ENCODE results near the gene ZFYVE1.

ZFYVE1 gene

DNA sequence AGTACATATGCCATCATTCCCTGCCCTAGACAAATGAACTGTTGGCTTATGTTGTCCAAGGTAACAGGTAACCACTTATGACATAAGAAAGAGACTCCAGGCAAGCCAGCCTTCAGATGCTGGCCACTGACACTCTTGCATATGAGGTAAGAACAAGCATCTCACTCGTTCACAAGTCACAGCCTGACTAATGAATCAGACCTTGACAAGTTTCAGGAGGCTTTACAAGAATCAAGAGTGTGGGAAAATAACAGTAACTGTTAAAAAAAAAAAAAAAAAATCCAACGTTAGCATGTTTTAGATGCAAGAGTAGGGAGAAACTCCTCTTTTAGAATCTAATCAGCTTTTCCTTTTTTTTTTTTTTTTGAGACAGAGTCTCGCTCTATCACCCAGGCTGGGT lies 40.7 kb downstream of the ZFYVE1 start:
- no peak for DNase-seq (ENCODE audit: low read depth, low spot score)
- H3K4me3 ChIP-seq (ENCODE audit: low read depth, low read length), result no peak overlapping the region
- TF ChIP-seq CTCF (IDR thresholded peaks at IDR 0.05; ENCODE audit: low read depth, low read length), result no peak
- in situ Hi-C loops (cut with HindIII; ENCODE audit: low sequenced_read_pairs), result no loop called here

GRCh38 chr14:72982146-72982708 lies 44.7 kb downstream of the ZFYVE1 start:
- DNase-seq (ENCODE audit: low read depth, low spot score), result no peak
- H3K4me3 ChIP-seq (ENCODE audit: low read depth, low read length), result no peak overlapping the region
- in situ Hi-C loops (cut with HindIII; ENCODE audit: low sequenced_read_pairs), result no loop called here
- TF ChIP-seq CTCF (IDR thresholded peaks at IDR 0.05; ENCODE audit: low read depth, low read length), result no peak

- TF ChIP-seq CTCF (IDR thresholded peaks at IDR 0.05; ENCODE audit: low read depth, low read length), result no peak
- no peak overlapping the region for H3K4me3 ChIP-seq (ENCODE audit: low read depth, low read length)
- DNase-seq (ENCODE audit: low read depth, low spot score), result no peak
- in situ Hi-C loops (cut with HindIII; ENCODE audit: low sequenced_read_pairs), result no loop called here
Measured at GRCh38 chr14:72980863-72981262, 46.0 kb downstream of the ZFYVE1 start.

DNA sequence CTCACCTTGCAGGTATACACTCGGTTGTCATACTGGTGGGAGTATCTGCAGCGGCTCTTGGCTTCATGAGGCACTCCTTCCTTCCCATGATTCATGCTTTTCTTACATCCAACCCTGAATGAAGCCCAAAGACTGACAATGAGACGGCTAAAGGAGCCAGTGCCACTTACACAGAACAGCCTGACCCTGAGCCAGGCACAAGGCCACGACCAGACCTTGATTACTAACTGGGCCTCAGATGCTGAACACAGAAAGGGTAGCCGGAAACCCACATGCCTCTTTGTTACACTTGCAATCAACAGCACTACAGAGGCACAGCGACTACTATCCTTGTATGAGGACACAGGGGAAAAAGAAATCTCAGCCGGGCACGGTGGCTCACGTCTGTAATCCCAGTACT lies 48.0 kb downstream of the ZFYVE1 start:
- no peak for TF ChIP-seq CTCF (IDR thresholded peaks at IDR 0.05; ENCODE audit: low read depth, low read length)
- no peak overlapping the region for H3K4me3 ChIP-seq (ENCODE audit: low read depth, low read length)
- in situ Hi-C loops (cut with HindIII; ENCODE audit: low sequenced_read_pairs), result no loop called here
- DNase-seq (ENCODE audit: low read depth, low spot score), result no peak

- TF ChIP-seq CTCF (IDR thresholded peaks at IDR 0.05; ENCODE audit: low read depth, low read length), result no peak
- DNase-seq (ENCODE audit: low read depth, low spot score), result no peak
- in situ Hi-C loops (cut with HindIII; ENCODE audit: low sequenced_read_pairs), result no loop called here
- H3K4me3 ChIP-seq (ENCODE audit: low read depth, low read length), result no peak overlapping the region
Measured at GRCh38 chr14:72975770-72976169, 51.1 kb downstream of the ZFYVE1 start.

DNA sequence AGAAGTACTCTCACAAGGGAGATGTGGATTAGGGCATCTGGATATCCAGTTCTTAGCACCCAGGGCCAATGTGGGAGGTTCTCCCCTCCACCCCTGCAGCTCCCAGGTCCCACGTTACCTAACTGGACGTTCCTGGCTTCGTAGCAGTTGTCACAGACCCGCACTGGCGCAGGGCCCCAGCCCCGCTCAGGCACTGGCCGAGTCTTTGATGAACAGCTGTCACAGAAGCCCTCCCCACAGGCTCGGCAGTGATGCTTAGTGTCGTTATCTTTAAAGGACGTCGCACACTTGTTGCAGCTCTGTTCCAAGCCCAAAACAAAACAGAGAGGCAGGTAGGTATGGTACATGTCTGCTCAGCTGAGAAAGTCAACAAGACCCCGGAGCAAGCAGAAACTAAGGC lies 52.2 kb downstream of the ZFYVE1 start:
- no peak overlapping the region for H3K4me3 ChIP-seq (ENCODE audit: low read depth, low read length)
- DNase-seq (ENCODE audit: low read depth, low spot score), result no peak
- in situ Hi-C loops (cut with HindIII; ENCODE audit: low sequenced_read_pairs), result no loop called here
- TF ChIP-seq CTCF (IDR thresholded peaks at IDR 0.05; ENCODE audit: low read depth, low read length), result no peak
